Gastroesophageal sphincter (tissue), 4 donors: Measurements from ENCODE around the gene STXBP5L. TPM values are rescaled to one million over a fixed set of nuclear protein-coding genes. Genes with fewer than 3 reads are reported as not detected.
"Not testable (repeated sequence)": the region's sequence is repeated elsewhere in the genome, so short reads cannot be mapped to it uniquely, and the experiment has no call there.

ENCODE experiments used
- ATAC-seq: fragments of 150-250 bp; one replicate; pipeline ENCODE4 v1.9.1; 2016; ENCODE audit warnings: mild to moderate bottlenecking, moderate library complexity
- H3K27ac ChIP-seq, 4 donors: fragments of 200-600 bp; sonication (generic) in 3 of 4; 1 replicate in 3 of 4; 2 replicates in 1 of 4; pipeline ENCODE4 v1.5.1; 2016 to 2019
- H3K27me3 ChIP-seq: fragments of 200-600 bp; sonication (generic); one replicate; pipeline ENCODE4 v1.5.1; 2019
- H3K36me3 ChIP-seq, 2 donors: fragments of 200-600 bp; sonication (generic); one replicate each; pipeline ENCODE4 v1.5.1; 2019; ENCODE audit warnings: control low read depth in 1 of 2
- H3K4me1 ChIP-seq, 3 donors: fragments of 200-600 bp; sonication (generic); 1 replicate in 2 of 3; 2 replicates in 1 of 3; pipeline ENCODE4 v1.5.1; 2016 to 2019; ENCODE audit warnings: control low read depth in 2 of 3
- H3K4me3 ChIP-seq, 2 donors: fragments of 200-600 bp; sonication (generic); one replicate each; pipeline ENCODE4 v1.5.1; 2019; ENCODE audit warnings: mild to moderate bottlenecking in 1 of 2, moderate library complexity in 1 of 2
- H3K9me3 ChIP-seq, 3 donors: fragments of 200-600 bp; sonication (generic); one replicate each; pipeline ENCODE4 v1.5.1; 2017 to 2019; ENCODE audit warnings: control low read depth in 2 of 3
- CTCF ChIP-seq, 4 experiments: fragments of 200-600 bp in 2 of 4; fragments of 450-650 bp in 2 of 4; sonication (generic) in 1 of 4; IDR thresholded peaks; one replicate each; pipeline ENCODE4 v1.5.1; 2017 to 2019; ENCODE audit warnings: antibody characterized with exemption in 4 of 4, mild to moderate bottlenecking in 2 of 4, moderate library complexity in 2 of 4
- EP300 ChIP-seq: sonication (generic); formaldehyde crosslinking; IDR thresholded peaks from one replicate; pipeline ENCODE4 v1.6.1; 2017; ENCODE audit warnings: antibody characterized with exemption, mild to moderate bottlenecking
- POLR2A ChIP-seq, 2 donors: fragments of 450-650 bp; IDR thresholded peaks; one replicate each; pipeline ENCODE4 v1.6.1; 2017; ENCODE audit warnings: antibody characterized with exemption in 2 of 2, mild to moderate bottlenecking in 2 of 2, moderate library complexity in 1 of 2
- POLR2AphosphoS5 ChIP-seq: sonication (generic); formaldehyde crosslinking; IDR thresholded peaks from one replicate; pipeline ENCODE4 v1.6.1; 2017; ENCODE audit warnings: antibody characterized with exemption
- WGBS, 2 donors: methylation state at CpG; one replicate each; pipeline ENCODE4 v1.1.5; 2018; ENCODE audit warnings: low coverage in 1 of 2; 5-methylcytosine and 5-hydroxymethylcytosine counted together
- total RNA-seq, 4 donors: library from RNA; depleted of rRNA; stranded (reverse); fragments of >200 nt; gene quantifications; one replicate each; pipeline ENCODE4 v1.1.0, GENCODE V29; 2016

Gene STXBP5L
- total RNA-seq, 4 donors from 2014 or later = 0.15 to 2.0 (median 0.63) TPM

- no peak for ATAC-seq
- WGBS, 2 donors = 94 to 100% methylated on average over 2 of the region's 2 CpGs
Observed at GRCh38 chr3:121436074-121436473, 528.1 kb downstream of the STXBP5L start.

GRCh38 chr3:121436641-121437040 lies 528.6 kb downstream of the STXBP5L start:
- Histone ChIP-seq H3K4me3 (no peak overlapping the region), H3K36me3 (no peaks in the 10 kb centered on the region), H3K9me3 (no peaks in the 10 kb centered on the region), H3K4me1 (peaks cover 0 to 4% (median 0%) of the 10 kb centered on the region in 3 donors), H3K27me3 (no peaks in the 10 kb centered on the region), H3K27ac (no peak overlapping the region)
- no peak for TF ChIP-seq POLR2AphosphoS5
- TF ChIP-seq EP300 = no peak
- TF ChIP-seq POLR2A (IDR thresholded peaks at IDR 0.05) = no peak
- TF ChIP-seq CTCF (IDR thresholded peaks at IDR 0.05) = no peak
- no peak for ATAC-seq
- WGBS, 2 donors = 60 to 62% methylated on average over 3 of the region's 3 CpGs

More at GRCh38 chr3:121436074-121436473, 528.1 kb downstream of the STXBP5L start:
- H3K4me3 ChIP-seq = no peak overlapping the region
- peaks cover 0 to 4% (median 0%) of the 10 kb centered on the region in 3 donors for H3K4me1 ChIP-seq
- no peak overlapping the region for H3K27ac ChIP-seq
- no peaks in the 10 kb centered on the region for H3K27me3 ChIP-seq
- no peaks in the 10 kb centered on the region for H3K36me3 ChIP-seq
- no peaks in the 10 kb centered on the region for H3K9me3 ChIP-seq
- TF ChIP-seq EP300 (no peak), POLR2AphosphoS5 (no peak), POLR2A (IDR thresholded peaks at IDR 0.05) (no peak), CTCF (IDR thresholded peaks at IDR 0.05) (no peak)

- no peak for TF ChIP-seq POLR2A (IDR thresholded peaks at IDR 0.05)
- TF ChIP-seq CTCF (IDR thresholded peaks at IDR 0.05) = no peak
- no peak for TF ChIP-seq EP300
- no peak for TF ChIP-seq POLR2AphosphoS5
- Histone ChIP-seq H3K36me3 (no peaks in the 10 kb centered on the region), H3K27me3 (no peaks in the 10 kb centered on the region), H3K4me3 (no peak overlapping the region), H3K27ac (no peak overlapping the region), H3K4me1 (no peaks in the 10 kb centered on the region), H3K9me3 (no peaks in the 10 kb centered on the region)
- ATAC-seq = no peak
- WGBS, 2 donors = 80 to 83% methylated on average over 1 of the region's 1 CpG
Observed at GRCh38 chr3:121443456-121443855, 535.5 kb downstream of the STXBP5L start.

- not testable (repeated sequence) for H3K4me3 ChIP-seq, H3K4me1 ChIP-seq, ATAC-seq, H3K27ac ChIP-seq, H3K36me3 ChIP-seq, H3K9me3 ChIP-seq, H3K27me3 ChIP-seq
- 80% methylated on average over 2 of the region's 12 CpGs; no CpG with 5 or more reads in 1 of the 2 donors for WGBS, 2 donors
Observed at GRCh38 chr3:121451752-121452151, 543.7 kb downstream of the STXBP5L start.

- H3K27ac ChIP-seq = no peak overlapping the region
- no peaks in the 10 kb centered on the region for H3K4me1 ChIP-seq
- H3K4me3 ChIP-seq = no peak overlapping the region
- ATAC-seq = no peak
- WGBS, 2 donors = 79 to 94% methylated on average over 2 to 3 of the region's 3 CpGs
- H3K36me3 ChIP-seq = no peaks in the 10 kb centered on the region
- TF ChIP-seq CTCF (IDR thresholded peaks at IDR 0.05) (no peak), POLR2A (IDR thresholded peaks at IDR 0.05) (no peak), EP300 (no peak)
- H3K27me3 ChIP-seq = no peaks in the 10 kb centered on the region
- H3K9me3 ChIP-seq = no peaks in the 10 kb centered on the region
Observed at GRCh38 chr3:121462565-121462964, 554.6 kb downstream of the STXBP5L start.
